B cell (primary cell): ENCODE data around the gene FASTK. TPM values are rescaled to one million over a fixed set of nuclear protein-coding genes. Genes with fewer than 3 reads are reported as not detected.
A peak's percentile ranks its signal among the peaks of the same experiment; 100 is the strongest.

Experiments
- ATAC-seq: fragments of 200-7000 bp; cut with Tn5 transposase; one replicate; pipeline ENCODE4 v1.10.0; 2021; ENCODE audit warnings: low read depth, mild to moderate bottlenecking, moderate number of reproducible peaks, moderate library complexity
- CTCF ChIA-PET: fragments of 350-600 bp; sonication (Branson Sonifier 250); formaldehyde crosslinking; loops from one replicate; lab custom pipeline; 2021; ENCODE audit warnings: antibody characterized with exemption, inconsistent platforms; lab: Charles Lee
- POLR2A ChIA-PET: fragments of 350-600 bp; sonication (Branson Sonifier 250); formaldehyde crosslinking; loops from one replicate; lab custom pipeline; 2021; ENCODE audit warnings: antibody characterized with exemption; lab: Charles Lee
- DNase-seq: peaks from one replicate; pipeline ENCODE4 v3.0.0; 2013
- H2AFZ ChIP-seq: 2 replicates; pipeline ENCODE4 v1.6.1; 2012; ENCODE audit warnings: mild to moderate bottlenecking, low read depth, low read length; ENCODE audit not compliant: insufficient read depth, poor library complexity, severe bottlenecking
- H3K27ac ChIP-seq, 2 donors: 1 replicate in 1 of 2; 2 replicates in 1 of 2; pipeline ENCODE4 v1.5.1; 2012 to 2013; ENCODE audit warnings: low read length in 2 of 2, mild to moderate bottlenecking in 2 of 2, moderate library complexity in 1 of 2
- H3K27me3 ChIP-seq, 4 experiments: fragments of 200-600 bp in 1 of 4; sonication (generic) in 1 of 4; replicated peaks in 1 of 4; 1 replicate in 2 of 4; 2 replicates in 2 of 4; pipeline versions ENCODE4 v1.6.1 to v1.7.0; 2013 to 2016; ENCODE audit warnings: low read length in 3 of 4, mild to moderate bottlenecking in 2 of 4, mixed read lengths in 1 of 4, moderate library complexity in 1 of 4; ENCODE audit not compliant: insufficient read depth in 4 of 4, control insufficient read depth in 3 of 4; ENCODE audit errors: control extremely low read depth in 1 of 4
- H3K36me3 ChIP-seq, 2 experiments: replicated peaks in 1 of 2; 1 replicate in 1 of 2; 2 replicates in 1 of 2; pipeline versions ENCODE4 v1.6.1 to v1.7.1; 2013; ENCODE audit warnings: low read length in 1 of 2; ENCODE audit not compliant: insufficient read depth in 2 of 2, control insufficient read depth in 1 of 2; ENCODE audit errors: control extremely low read depth in 1 of 2, extremely low read depth in 1 of 2
- H3K4me1 ChIP-seq, 2 donors: fragments of 200-600 bp in 1 of 2; sonication (generic) in 1 of 2; 1 replicate in 1 of 2; 2 replicates in 1 of 2; pipeline versions ENCODE4 v1.5.1 to v1.6.1; 2013 to 2017; ENCODE audit warnings: low read length in 2 of 2; ENCODE audit not compliant: control insufficient read depth in 2 of 2, insufficient read depth in 2 of 2
- H3K4me2 ChIP-seq: replicated peaks from 2 replicates; pipeline ENCODE3; 2012; ENCODE audit warnings: mild to moderate bottlenecking, low read depth, low read length; ENCODE audit not compliant: poor library complexity, severe bottlenecking
- H3K4me3 ChIP-seq, 5 experiments: fragments of 200-600 bp in 1 of 5; sonication (generic) in 1 of 5; 1 replicate in 3 of 5; 2 replicates in 2 of 5; pipeline versions ENCODE4 v1.5.1 to v1.7.0; 2011 to 2016; ENCODE audit warnings: low read length in 4 of 5, mild to moderate bottlenecking in 4 of 5, low read depth in 2 of 5, control low read depth in 1 of 5, moderate library complexity in 1 of 5; ENCODE audit not compliant: insufficient read depth in 1 of 5; ENCODE audit errors: control extremely low read depth in 1 of 5, extremely low read depth in 1 of 5
- H3K79me2 ChIP-seq: fragments of 200-600 bp; sonication (generic); one replicate; pipeline ENCODE4 v1.6.0; 2016; ENCODE audit warnings: low read length; ENCODE audit not compliant: control insufficient read depth, insufficient read depth
- H3K9ac ChIP-seq: fragments of 200-600 bp; sonication (generic); 2 replicates; pipeline ENCODE4 v1.6.1; 2017; ENCODE audit warnings: mild to moderate bottlenecking, low read length, moderate library complexity
- H3K9me3 ChIP-seq, 3 donors: one replicate each; pipeline versions ENCODE4 v1.6.1 to v1.7.1; 2013; ENCODE audit warnings: low read length in 2 of 3; ENCODE audit not compliant: control insufficient read depth in 2 of 3, insufficient read depth in 1 of 3; ENCODE audit errors: control extremely low read depth in 1 of 3
- H4K20me1 ChIP-seq: 2 replicates; pipeline ENCODE4 v1.6.0; 2012; ENCODE audit warnings: mild to moderate bottlenecking, low read length; ENCODE audit not compliant: insufficient read depth, control insufficient read depth, poor library complexity, severe bottlenecking
- H3K27ac Mint-ChIP-seq: one replicate; pipeline ENCODE4 v1.8.0; 2021; ENCODE audit warnings: mixed read lengths
- H3K27me3 Mint-ChIP-seq: one replicate; pipeline ENCODE4 v1.8.0; 2021; ENCODE audit warnings: mixed read lengths
- H3K4me1 Mint-ChIP-seq: one replicate; pipeline ENCODE4 v1.8.0; 2021; ENCODE audit warnings: mixed read lengths
- H3K4me3 Mint-ChIP-seq: one replicate; pipeline ENCODE4 v1.8.0; 2021; ENCODE audit warnings: mixed read lengths
- H3K9me3 Mint-ChIP-seq: one replicate; pipeline ENCODE4 v1.8.0; 2022; ENCODE audit warnings: mixed read lengths; ENCODE audit not compliant: insufficient read depth
- EZH2 ChIP-seq: IDR thresholded peaks from 2 replicates; pipeline ENCODE4 v1.6.1; 2012; ENCODE audit warnings: borderline replicate concordance, low read depth, mild to moderate bottlenecking, moderate library complexity, low read length; ENCODE audit not compliant: insufficient read depth, poor library complexity, severe bottlenecking
- WGBS: methylation state at CpG from one replicate; pipeline ENCODE4 v1.1.5; 2013; ENCODE audit warnings: missing lambda C conversion rate; ENCODE audit not compliant: insufficient coverage; 5-methylcytosine and 5-hydroxymethylcytosine counted together
- intact Hi-C: fragments of 100-400 bp; cut with micrococcal nuclease; formaldehyde crosslinking; loops from one replicate; pipeline ENCODE4 v1.10.0; 2022
- polyA plus RNA-seq: library from polyadenylated mRNA; depleted of rRNA; stranded (reverse); fragments of >200 nt; gene quantifications from 2 replicates; pipeline ENCODE4 v1.2.3, GENCODE V29; 2012
- total RNA-seq, 2 donors: library from RNA; stranded (reverse); fragments of 120-200 nt in 1 of 2; gene quantifications; 1 replicate in 1 of 2; 2 replicates in 1 of 2; pipeline versions ENCODE4 v1.2.3 to v1.2.4, GENCODE V29; 2013 to 2022
- TF ChIP-seq, protein P1 (sequence below): fragments of 200-600 bp; IDR thresholded peaks from one replicate; pipeline ENCODE4 v1.8.0; 2022; ENCODE audit warnings: antibody characterized with exemption, mild to moderate bottlenecking

The FASTK gene
- total and polyA plus RNA-seq, 2 donors (not counting 1 experiment from before 2014, with no cell fraction given): 120 to 258 TPM

DNA sequence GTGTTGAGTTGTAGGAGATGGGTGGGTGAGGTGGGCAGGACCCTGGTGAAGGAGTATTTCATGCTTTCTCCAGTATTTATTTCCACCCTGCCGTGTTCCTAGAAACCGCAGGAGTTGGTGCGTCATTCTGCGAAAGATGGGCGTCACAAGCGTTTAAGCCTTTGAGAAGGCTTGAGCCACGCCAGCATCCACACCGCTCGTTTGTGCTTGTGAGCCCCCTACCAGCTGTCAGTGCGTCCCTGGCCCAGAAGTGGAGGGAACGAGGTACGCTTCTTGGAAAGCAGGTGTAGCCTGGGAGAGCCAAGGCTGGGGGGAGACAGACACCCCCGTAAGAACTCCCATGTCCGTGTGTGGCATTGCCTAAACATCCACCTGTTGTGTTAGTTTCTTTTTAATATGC is 11.4 kb upstream of the FASTK start:
- intact Hi-C loops: no loop called here
- Histone ChIP-seq H3K9me3 (peaks cover 0 to 4% (median 0%) of the 10 kb centered on the region in 3 donors), H3K27ac (no peak overlapping the region), H3K4me1 (peaks cover 21 to 23% of the 10 kb centered on the region in 2 donors), H3K4me3 (no peak overlapping the region), H3K9ac (no peak overlapping the region), H2AFZ (no peak overlapping the region), H3K27me3 (peaks cover 0 to 30% (median 7%) of the 10 kb centered on the region in 4 experiments), H4K20me1 (no peaks in the 10 kb centered on the region), H3K36me3 (no peaks in the 10 kb centered on the region), H3K4me2 (no peak overlapping the region), H3K79me2 (no peaks in the 10 kb centered on the region)
- H3K4me3 Mint-ChIP-seq: no peak overlapping the region
- ChIA-PET CTCF (no interaction called here), POLR2A (no interaction called here)
- WGBS: 97% methylated on average over 12 of the region's 14 CpGs
- TF ChIP-seq EZH2: no peak
- TF ChIP-seq, protein P1, sequence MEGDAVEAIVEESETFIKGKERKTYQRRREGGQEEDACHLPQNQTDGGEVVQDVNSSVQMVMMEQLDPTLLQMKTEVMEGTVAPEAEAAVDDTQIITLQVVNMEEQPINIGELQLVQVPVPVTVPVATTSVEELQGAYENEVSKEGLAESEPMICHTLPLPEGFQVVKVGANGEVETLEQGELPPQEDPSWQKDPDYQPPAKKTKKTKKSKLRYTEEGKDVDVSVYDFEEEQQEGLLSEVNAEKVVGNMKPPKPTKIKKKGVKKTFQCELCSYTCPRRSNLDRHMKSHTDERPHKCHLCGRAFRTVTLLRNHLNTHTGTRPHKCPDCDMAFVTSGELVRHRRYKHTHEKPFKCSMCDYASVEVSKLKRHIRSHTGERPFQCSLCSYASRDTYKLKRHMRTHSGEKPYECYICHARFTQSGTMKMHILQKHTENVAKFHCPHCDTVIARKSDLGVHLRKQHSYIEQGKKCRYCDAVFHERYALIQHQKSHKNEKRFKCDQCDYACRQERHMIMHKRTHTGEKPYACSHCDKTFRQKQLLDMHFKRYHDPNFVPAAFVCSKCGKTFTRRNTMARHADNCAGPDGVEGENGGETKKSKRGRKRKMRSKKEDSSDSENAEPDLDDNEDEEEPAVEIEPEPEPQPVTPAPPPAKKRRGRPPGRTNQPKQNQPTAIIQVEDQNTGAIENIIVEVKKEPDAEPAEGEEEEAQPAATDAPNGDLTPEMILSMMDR: no peak
- H3K27ac Mint-ChIP-seq: no peak overlapping the region
- H3K4me1 Mint-ChIP-seq: peaks cover 12% of the 10 kb centered on the region
- peaks cover 17% of the 10 kb centered on the region for H3K27me3 Mint-ChIP-seq
- DNase-seq (no peak), ATAC-seq (no peak)
- H3K9me3 Mint-ChIP-seq: no peaks in the 10 kb centered on the region

DNA sequence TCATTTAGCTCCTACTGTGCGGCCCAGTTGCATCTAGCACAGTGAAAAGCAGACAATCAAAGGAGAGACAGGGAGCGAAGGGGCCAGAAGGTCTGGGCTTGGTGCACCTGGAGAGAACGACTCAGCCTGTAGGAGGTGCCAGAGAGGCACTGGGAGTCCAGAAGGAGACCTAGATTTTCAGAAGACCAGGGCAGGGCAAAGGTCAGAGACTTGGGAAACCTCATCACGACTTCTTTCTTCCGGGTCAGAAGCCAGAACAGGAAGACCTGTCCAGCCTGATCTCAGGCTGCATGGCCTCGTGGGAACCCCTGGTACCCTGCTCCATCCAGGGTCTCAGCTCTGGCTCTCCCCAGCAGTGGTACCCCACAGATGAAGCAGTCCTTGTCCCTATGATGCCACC is 10.8 kb upstream of the FASTK start:
- CTCF ChIA-PET: interaction anchor here (1.0 to 1.5 kb wide), 2 partner anchors 19 to 33 kb away, joined by 3 to 4 read pairs; no protein-coding TSS in a partner anchor
- peaks cover 13% of the 10 kb centered on the region for H3K4me1 Mint-ChIP-seq

More for the DNA sequence above, 10.8 kb upstream of the FASTK start:
- Histone ChIP-seq H2AFZ (no peak overlapping the region), H3K27me3 (peaks cover 0 to 33% (median 7%) of the 10 kb centered on the region in 4 experiments), H3K9ac (no peak overlapping the region), H3K4me3 (no peak overlapping the region), H3K4me1 (peaks cover 24% of the 10 kb centered on the region in 2 donors), H3K36me3 (no peaks in the 10 kb centered on the region), H3K27ac (no peak overlapping the region), H3K79me2 (no peaks in the 10 kb centered on the region), H4K20me1 (no peaks in the 10 kb centered on the region), H3K4me2 (no peak overlapping the region), H3K9me3 (peaks cover 0 to 4% (median 0%) of the 10 kb centered on the region in 3 donors)
- POLR2A ChIA-PET: no interaction called here
- 81% methylated on average over 6 of the region's 6 CpGs for WGBS
- ATAC-seq (no peak), DNase-seq (peak; percentile 25)
- intact Hi-C loops: no loop called here
- Mint-ChIP-seq H3K4me3 (no peak overlapping the region), H3K9me3 (no peaks in the 10 kb centered on the region), H3K27me3 (peaks cover 17% of the 10 kb centered on the region), H3K27ac (no peak overlapping the region)
- TF ChIP-seq, protein P1: peak; percentile 48
- no peak for TF ChIP-seq EZH2
